OCI-LY1 (cell line): Measurements from ENCODE around the gene RIN3.

Experiments used
- H2AFZ ChIP-seq: fragments of 200-600 bp; sonication (generic), shearing (Covaris generic); 2 replicates; pipeline ENCODE4 v1.6.0; 2014; ENCODE audit warnings: antibody characterized with exemption, mild to moderate bottlenecking, low read length
- H3F3A ChIP-seq: fragments of 200-600 bp; sonication (generic), shearing (Covaris generic); 2 replicates; pipeline ENCODE4 v1.6.0; 2014; ENCODE audit warnings: mild to moderate bottlenecking, antibody characterized with exemption, low read length, moderate library complexity; ENCODE audit not compliant: insufficient read depth
- H3K27ac ChIP-seq: fragments of 200-600 bp; sonication (generic); 2 replicates; pipeline ENCODE4 v1.5.1; 2014; ENCODE audit warnings: low read length, mixed run types, mild to moderate bottlenecking, low read depth; ENCODE audit not compliant: poor library complexity, severe bottlenecking
- H3K27me3 ChIP-seq: fragments of 200-600 bp; sonication (generic); 2 replicates; pipeline ENCODE4 v1.6.0; 2014; ENCODE audit warnings: antibody characterized with exemption, mild to moderate bottlenecking, low read length, moderate library complexity; ENCODE audit not compliant: insufficient read depth
- H3K36me3 ChIP-seq: fragments of 200-600 bp; sonication (generic); 2 replicates; pipeline ENCODE4 v1.6.1; 2014; ENCODE audit warnings: mild to moderate bottlenecking, antibody characterized with exemption, low read length, moderate library complexity, mixed read lengths; ENCODE audit not compliant: insufficient read depth
- H3K4me1 ChIP-seq: fragments of 200-600 bp; sonication (generic); 2 replicates; pipeline ENCODE4 v1.5.1; 2014; ENCODE audit warnings: mild to moderate bottlenecking, low read length, moderate library complexity; ENCODE audit not compliant: insufficient read depth, severe bottlenecking
- H3K4me2 ChIP-seq: fragments of 200-600 bp; sonication (generic), shearing (Covaris generic); 2 replicates; pipeline ENCODE4 v1.6.1; 2014; ENCODE audit warnings: low read length
- H3K4me3 ChIP-seq: fragments of 200-600 bp; sonication (generic); 2 replicates; pipeline ENCODE4 v1.5.1; 2014; ENCODE audit warnings: low read length, low read depth, mild to moderate bottlenecking, mixed read lengths; ENCODE audit not compliant: poor library complexity, severe bottlenecking
- H3K79me2 ChIP-seq: fragments of 200-600 bp; shearing (Covaris generic); 2 replicates; pipeline ENCODE4 v1.6.1; 2016; ENCODE audit warnings: mixed run types, low read length, mixed read lengths; ENCODE audit not compliant: insufficient read depth
- H3K9ac ChIP-seq: fragments of 200-600 bp; sonication (generic), shearing (Covaris generic); 2 replicates; pipeline ENCODE4 v1.6.1; 2014; ENCODE audit warnings: mild to moderate bottlenecking, low read length, mixed read lengths
- H3K9me2 ChIP-seq: fragments of 200-600 bp; sonication (generic), shearing (Covaris generic); 2 replicates; pipeline ENCODE4 v1.6.1; 2014; ENCODE audit warnings: low read depth, mild to moderate bottlenecking, low read length, mixed read lengths
- H3K9me3 ChIP-seq: fragments of 200-600 bp; shearing (Covaris generic); 2 replicates; pipeline ENCODE4 v1.6.1; 2014; ENCODE audit warnings: low read length, mixed read lengths
- H4K20me1 ChIP-seq: fragments of 200-600 bp; sonication (generic), shearing (Covaris generic); 2 replicates; pipeline ENCODE4 v1.6.0; 2016; ENCODE audit warnings: mild to moderate bottlenecking, low read length; ENCODE audit not compliant: insufficient read depth
- CTCF ChIP-seq: fragments of 200-600 bp; sonication (generic), shearing (Covaris generic); IDR thresholded peaks from 2 replicates; pipeline ENCODE4 v1.5.1; 2017; ENCODE audit warnings: mild to moderate bottlenecking, antibody characterized with exemption, low read length, moderate library complexity, mixed read lengths
- EZH2 ChIP-seq: fragments of 200-600 bp; sonication (generic), shearing (Covaris generic); IDR thresholded peaks from 2 replicates; pipeline ENCODE4 v1.8.0; 2017; ENCODE audit warnings: borderline replicate concordance, mixed run types, mild to moderate bottlenecking, antibody characterized with exemption, low read length, moderate library complexity, mixed read lengths

The RIN3 gene

DNA sequence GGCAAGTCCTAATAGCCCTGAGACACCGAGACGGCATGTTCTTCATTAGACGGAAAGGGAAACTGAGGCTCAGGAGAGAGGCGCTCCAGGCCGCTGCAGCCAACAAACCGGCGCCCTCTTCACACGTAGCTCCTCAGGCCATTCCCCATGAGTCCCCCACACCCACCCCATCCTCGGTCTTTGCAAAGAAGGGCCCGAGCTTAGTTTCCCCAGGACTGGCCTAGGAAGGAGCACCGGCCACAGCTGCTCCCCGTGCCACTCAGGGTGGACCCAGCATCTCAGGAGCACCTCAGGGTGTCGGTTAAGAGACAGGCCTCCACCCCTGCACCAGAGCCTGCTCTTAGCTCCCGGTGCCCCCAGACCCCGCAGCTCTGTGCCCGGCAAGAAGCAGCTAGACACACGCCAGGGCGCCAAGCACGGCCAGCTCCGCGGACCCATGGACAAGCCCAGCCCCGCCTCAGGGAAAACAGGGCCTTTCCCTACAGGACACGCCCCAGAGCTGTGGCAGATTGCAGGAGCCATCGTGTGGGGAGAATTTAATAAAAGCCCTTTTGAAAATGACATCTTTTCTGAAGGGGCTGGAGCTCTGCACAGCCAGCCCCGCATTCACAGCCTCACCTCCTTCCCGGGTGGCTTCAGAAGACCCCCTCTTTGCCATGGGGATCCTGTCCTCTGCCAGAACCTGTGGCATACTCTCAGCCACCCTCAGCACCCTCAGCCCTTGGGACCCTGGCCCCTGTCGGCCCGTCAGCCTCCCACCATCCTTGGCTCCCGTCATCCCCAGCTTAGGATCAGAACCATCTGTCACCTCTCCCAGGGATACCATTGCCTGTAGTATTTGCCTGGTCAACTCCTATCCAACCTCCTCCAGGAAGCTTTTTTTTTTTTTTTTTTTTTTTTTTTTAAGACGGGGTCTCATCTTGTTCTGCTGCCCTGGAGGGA lies 175.1 kb downstream of the RIN3 start:
- H4K20me1 ChIP-seq: no peaks in the 10 kb centered on the region
- no peaks in the 10 kb centered on the region for H3K36me3 ChIP-seq
- no peaks in the 10 kb centered on the region for H3F3A ChIP-seq
- no peak overlapping the region for H3K9ac ChIP-seq
- no peak overlapping the region for H2AFZ ChIP-seq
- no peak overlapping the region for H3K27ac ChIP-seq
- H3K79me2 ChIP-seq: no peaks in the 10 kb centered on the region
- no peak overlapping the region for H3K4me3 ChIP-seq
- H3K4me2 ChIP-seq: no peak overlapping the region
- no peaks in the 10 kb centered on the region for H3K9me2 ChIP-seq
- TF ChIP-seq CTCF (no peak), EZH2 (no peak)
- H3K27me3 ChIP-seq: no peaks in the 10 kb centered on the region
- no peaks in the 10 kb centered on the region for H3K9me3 ChIP-seq
- H3K4me1 ChIP-seq: no peaks in the 10 kb centered on the region

- H3K79me2 ChIP-seq: no peaks in the 10 kb centered on the region
- no peak overlapping the region for H3K4me3 ChIP-seq
- no peaks in the 10 kb centered on the region for H3K36me3 ChIP-seq
- no peak overlapping the region for H3K27ac ChIP-seq
- H3K9ac ChIP-seq: no peak overlapping the region
- H3K4me2 ChIP-seq: no peak overlapping the region
- TF ChIP-seq EZH2: no peak
- TF ChIP-seq CTCF: peak; percentile 51
- H2AFZ ChIP-seq: no peak overlapping the region
- no peaks in the 10 kb centered on the region for H3K9me3 ChIP-seq
- H3K27me3 ChIP-seq: no peaks in the 10 kb centered on the region
- no peaks in the 10 kb centered on the region for H3K9me2 ChIP-seq
- H4K20me1 ChIP-seq: no peaks in the 10 kb centered on the region
- no peaks in the 10 kb centered on the region for H3F3A ChIP-seq
- H3K4me1 ChIP-seq: no peaks in the 10 kb centered on the region
Observed at GRCh38 chr14:92690171-92691011, 176.8 kb downstream of the RIN3 start.

GRCh38 chr14:92692822-92693226 lies 179.2 kb downstream of the RIN3 start:
- no peaks in the 10 kb centered on the region for H3K36me3 ChIP-seq
- H3K79me2 ChIP-seq: no peaks in the 10 kb centered on the region
- no peak overlapping the region for H3K9ac ChIP-seq
- no peak overlapping the region for H3K27ac ChIP-seq
- no peak for TF ChIP-seq EZH2
- no peak for TF ChIP-seq CTCF
- no peak overlapping the region for H3K4me3 ChIP-seq
- H3K4me2 ChIP-seq: no peak overlapping the region
- no peaks in the 10 kb centered on the region for H3K4me1 ChIP-seq
- no peaks in the 10 kb centered on the region for H3K9me3 ChIP-seq
- no peak overlapping the region for H2AFZ ChIP-seq
- H3K9me2 ChIP-seq: no peaks in the 10 kb centered on the region
- no peaks in the 10 kb centered on the region for H3F3A ChIP-seq
- no peaks in the 10 kb centered on the region for H4K20me1 ChIP-seq
- no peaks in the 10 kb centered on the region for H3K27me3 ChIP-seq
